HepG2 (cell line): ENCODE data around the gene ABHD17A. TPM values are rescaled to one million over a fixed set of nuclear protein-coding genes. Genes with fewer than 3 reads are reported as not detected.

ENCODE experiments used
- ARID4A ChIP-seq: sonication (generic); formaldehyde crosslinking; IDR thresholded peaks from 2 replicates; pipeline ENCODE4 v1.5.0; 2020; ENCODE audit warnings: mild to moderate bottlenecking, missing genetic modification reagents, borderline replicate concordance
- KDM2A ChIP-seq: sonication (generic); formaldehyde crosslinking; IDR thresholded peaks from 2 replicates; pipeline ENCODE4 v1.4.0; 2020; ENCODE audit warnings: low read depth, missing genetic modification reagents, borderline replicate concordance
- MZF1 ChIP-seq: sonication (generic); formaldehyde crosslinking; IDR thresholded peaks from 2 replicates; pipeline ENCODE4 v1.8.1; 2023; ENCODE audit warnings: mild to moderate bottlenecking, missing genetic modification reagents, borderline replicate concordance
- NR2F6 ChIP-seq, 2 experiments: IDR thresholded peaks; 2 replicates each; pipeline ENCODE4 v1.6.1; 2016; ENCODE audit warnings: antibody characterized with exemption in 1 of 2, mild to moderate bottlenecking in 1 of 2
- PCBP2 ChIP-seq: fragments of 200-400 bp; formaldehyde crosslinking; optimal IDR thresholded peaks from 2 replicates; pipeline ENCODE3; 2018; ENCODE audit warnings: low read length, low read depth; ENCODE audit not compliant: poor library complexity, severe bottlenecking
- PHB2 ChIP-seq: fragments of 450-650 bp; IDR thresholded peaks from 2 replicates; pipeline ENCODE4 v1.6.1; 2018; ENCODE audit not compliant: partially characterized antibody
- PRMT3 ChIP-seq: sonication (generic); formaldehyde crosslinking; IDR thresholded peaks from 2 replicates; pipeline ENCODE4 v1.8.1; 2022; ENCODE audit warnings: low read depth, mild to moderate bottlenecking, moderate library complexity, missing genetic modification reagents, borderline replicate concordance
- SATB2 ChIP-seq: sonication (generic); formaldehyde crosslinking; IDR thresholded peaks from 2 replicates; pipeline ENCODE4 v1.5.0; 2020; ENCODE audit warnings: missing genetic modification reagents
- TGIF2 ChIP-seq: IDR thresholded peaks from 2 replicates; pipeline ENCODE4 v1.6.1; 2016; ENCODE audit warnings: control low read depth, missing compliant biosample characterization
- WIZ ChIP-seq: sonication (generic); formaldehyde crosslinking; IDR thresholded peaks from 2 replicates; pipeline ENCODE4 v1.5.1; 2020; ENCODE audit warnings: mild to moderate bottlenecking, missing genetic modification reagents
- ZFP36 ChIP-seq: fragments of 150-350 bp; IDR thresholded peaks from 2 replicates; pipeline ENCODE4 v1.6.1; 2018; ENCODE audit warnings: borderline replicate concordance, low read length, low read depth; ENCODE audit not compliant: partially characterized antibody
- ZMYM4 ChIP-seq: sonication (generic); formaldehyde crosslinking; IDR thresholded peaks from 2 replicates; pipeline ENCODE4 v1.8.1; 2023; ENCODE audit warnings: mild to moderate bottlenecking, missing genetic modification reagents
- ZNF558 ChIP-seq: sonication (generic); formaldehyde crosslinking; IDR thresholded peaks from 2 replicates; pipeline ENCODE4 v1.9.0; 2022; ENCODE audit warnings: mild to moderate bottlenecking, missing genetic modification reagents, borderline replicate concordance
- polyA plus RNA-seq, 8 experiments: library from polyadenylated mRNA; depleted of rRNA in 3 of 8; stranded (reverse) in 7 of 8; unstranded in 1 of 8; fragments of >200 nt; fragmentation: Illumina TruSeq in 4 of 8; extraction: Trizol in 4 of 8; gene quantifications; 2 replicates each; pipeline versions ENCODE4 v1.2.1 to v1.2.3, GENCODE V29; 2011 to 2016; ENCODE audit warnings: low read depth in 4 of 8, missing spikeins in 1 of 8, mixed read lengths in 1 of 8; ENCODE audit not compliant: insufficient read depth in 1 of 8
- total RNA-seq, 5 experiments: library from RNA; depleted of rRNA; stranded (reverse); fragments of >200 nt; fragmentation: Illumina TruSeq; extraction: Trizol; gene quantifications; 2 replicates each; pipeline ENCODE4 v1.2.3, GENCODE V29; 2016; ENCODE audit warnings: low read depth in 1 of 5
- TF ChIP-seq, protein P1 (sequence below): IDR thresholded peaks from 2 replicates; pipeline ENCODE4 v1.6.1; 2016
- TF ChIP-seq, protein P2 (sequence below): sonication (generic); formaldehyde crosslinking; IDR thresholded peaks from 2 replicates; pipeline ENCODE4 v1.5.1; 2020; ENCODE audit warnings: missing genetic modification reagents, mild to moderate bottlenecking, borderline replicate concordance
- TF ChIP-seq, protein P3 (sequence below): IDR thresholded peaks from 2 replicates; pipeline ENCODE4 v1.6.1; 2016; ENCODE audit warnings: missing genetic modification reagents, missing compliant biosample characterization
- TF ChIP-seq, protein P4 (sequence below): sonication (generic); formaldehyde crosslinking; conservative IDR thresholded peaks from 2 replicates; pipeline ENCODE4 v1.8.0; 2022; ENCODE audit warnings: low read depth, missing genetic modification reagents

ABHD17A gene
- total and polyA plus RNA-seq, 2 of the 13 experiments (the other 11 are each of a cell fraction or from before 2014, with no cell fraction given) = 27.7 to 40.8 TPM

- TF ChIP-seq, protein P1, sequence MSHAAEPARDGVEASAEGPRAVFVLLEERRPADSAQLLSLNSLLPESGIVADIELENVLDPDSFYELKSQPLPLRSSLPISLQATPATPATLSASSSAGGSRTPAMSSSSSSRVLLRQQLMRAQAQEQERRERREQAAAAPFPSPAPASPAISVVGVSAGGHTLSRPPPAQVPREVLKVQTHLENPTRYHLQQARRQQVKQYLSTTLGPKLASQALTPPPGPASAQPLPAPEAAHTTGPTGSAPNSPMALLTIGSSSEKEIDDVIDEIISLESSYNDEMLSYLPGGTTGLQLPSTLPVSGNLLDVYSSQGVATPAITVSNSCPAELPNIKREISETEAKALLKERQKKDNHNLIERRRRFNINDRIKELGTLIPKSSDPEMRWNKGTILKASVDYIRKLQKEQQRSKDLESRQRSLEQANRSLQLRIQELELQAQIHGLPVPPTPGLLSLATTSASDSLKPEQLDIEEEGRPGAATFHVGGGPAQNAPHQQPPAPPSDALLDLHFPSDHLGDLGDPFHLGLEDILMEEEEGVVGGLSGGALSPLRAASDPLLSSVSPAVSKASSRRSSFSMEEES = no peak
- TF ChIP-seq PHB2 (no peak), ZNF558 (CRISPR knock-in tag) (no peak), SATB2 (no peak), KDM2A (CRISPR knock-in tag) (peak; percentile 15; the same call in 1 of the 2 replicates), MZF1 (no peak), PCBP2 (no peak), NR2F6 (IDR thresholded peaks at IDR 0.05) (no peak), NR2F6 (CRISPR knock-in tag; IDR thresholded peaks at IDR 0.05) (0 out of 2 replicates have a peak, but pooled peaks have one; percentile 14), PRMT3 (no peak), ZFP36 (no peak), ZMYM4 (CRISPR knock-in tag) (0 out of 2 replicates have a peak, but pooled peaks have one; percentile 13), TGIF2 (CRISPR knock-in tag) (0 out of 2 replicates have a peak, but pooled peaks have one; percentile 43), ARID4A (peak; percentile 51; the same call in 1 of the 2 replicates), WIZ (0 out of 2 replicates have a peak, but pooled peaks have one; percentile 36)
- TF ChIP-seq, protein P2, sequence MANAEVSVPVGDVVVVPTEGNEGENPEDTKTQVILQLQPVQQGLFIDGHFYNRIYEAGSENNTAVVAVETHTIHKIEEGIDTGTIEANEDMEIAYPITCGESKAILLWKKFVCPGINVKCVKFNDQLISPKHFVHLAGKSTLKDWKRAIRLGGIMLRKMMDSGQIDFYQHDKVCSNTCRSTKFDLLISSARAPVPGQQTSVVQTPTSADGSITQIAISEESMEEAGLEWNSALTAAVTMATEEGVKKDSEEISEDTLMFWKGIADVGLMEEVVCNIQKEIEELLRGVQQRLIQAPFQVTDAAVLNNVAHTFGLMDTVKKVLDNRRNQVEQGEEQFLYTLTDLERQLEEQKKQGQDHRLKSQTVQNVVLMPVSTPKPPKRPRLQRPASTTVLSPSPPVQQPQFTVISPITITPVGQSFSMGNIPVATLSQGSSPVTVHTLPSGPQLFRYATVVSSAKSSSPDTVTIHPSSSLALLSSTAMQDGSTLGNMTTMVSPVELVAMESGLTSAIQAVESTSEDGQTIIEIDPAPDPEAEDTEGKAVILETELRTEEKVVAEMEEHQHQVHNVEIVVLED (CRISPR knock-in tag) = no peak
- TF ChIP-seq, protein P3, sequence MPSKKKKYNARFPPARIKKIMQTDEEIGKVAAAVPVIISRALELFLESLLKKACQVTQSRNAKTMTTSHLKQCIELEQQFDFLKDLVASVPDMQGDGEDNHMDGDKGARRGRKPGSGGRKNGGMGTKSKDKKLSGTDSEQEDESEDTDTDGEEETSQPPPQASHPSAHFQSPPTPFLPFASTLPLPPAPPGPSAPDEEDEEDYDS (CRISPR knock-in tag) = no peak
- TF ChIP-seq, protein P4, sequence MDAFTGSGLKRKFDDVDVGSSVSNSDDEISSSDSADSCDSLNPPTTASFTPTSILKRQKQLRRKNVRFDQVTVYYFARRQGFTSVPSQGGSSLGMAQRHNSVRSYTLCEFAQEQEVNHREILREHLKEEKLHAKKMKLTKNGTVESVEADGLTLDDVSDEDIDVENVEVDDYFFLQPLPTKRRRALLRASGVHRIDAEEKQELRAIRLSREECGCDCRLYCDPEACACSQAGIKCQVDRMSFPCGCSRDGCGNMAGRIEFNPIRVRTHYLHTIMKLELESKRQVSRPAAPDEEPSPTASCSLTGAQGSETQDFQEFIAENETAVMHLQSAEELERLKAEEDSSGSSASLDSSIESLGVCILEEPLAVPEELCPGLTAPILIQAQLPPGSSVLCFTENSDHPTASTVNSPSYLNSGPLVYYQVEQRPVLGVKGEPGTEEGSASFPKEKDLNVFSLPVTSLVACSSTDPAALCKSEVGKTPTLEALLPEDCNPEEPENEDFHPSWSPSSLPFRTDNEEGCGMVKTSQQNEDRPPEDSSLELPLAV (CRISPR knock-in tag) = no peak
Measured at GRCh38 chr19:1901940-1902404, 16.7 kb upstream of the ABHD17A start (continued).
